Choroid plexus epithelial cell (primary cell): Measurements from ENCODE around the gene ERVK3-1.

Source experiments
- DNase-seq: peaks from one replicate; pipeline ENCODE4 v3.0.0-alpha.2; 2010; ENCODE audit warnings: low read depth
- H3K4me3 ChIP-seq: 2 replicates; pipeline ENCODE4 v1.5.1; 2011; ENCODE audit warnings: low read depth, mild to moderate bottlenecking, control low read depth, low read length, moderate library complexity
- TF ChIP-seq, protein P1 (sequence below): conservative IDR thresholded peaks from 2 replicates; pipeline ENCODE4 v1.5.1; 2011; ENCODE audit warnings: low read depth, mild to moderate bottlenecking, control low read depth, inconsistent platforms, low read length, moderate library complexity

The ERVK3-1 gene

DNA sequence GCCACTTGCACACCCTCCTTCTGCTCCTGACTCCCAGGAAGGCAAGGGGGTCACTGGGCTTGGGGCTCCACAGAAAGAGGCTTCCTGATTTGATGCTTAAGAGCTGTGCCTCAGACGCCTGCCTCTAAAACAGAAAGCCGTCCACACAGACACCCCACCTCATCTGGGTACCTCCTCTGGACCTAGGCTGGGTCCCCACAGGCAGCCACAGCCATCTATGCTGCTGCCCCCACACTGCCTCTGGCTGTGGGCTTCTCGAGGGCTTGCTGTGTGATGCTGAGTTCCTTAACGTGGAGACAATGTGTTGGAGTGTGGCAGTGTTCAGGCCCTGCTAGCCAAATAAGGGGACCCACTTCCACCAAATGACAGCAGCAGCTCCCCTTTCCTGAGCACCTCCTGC, 13.1 kb downstream of the ERVK3-1 start:
- no peak overlapping the region for H3K4me3 ChIP-seq
- TF ChIP-seq, protein P1, sequence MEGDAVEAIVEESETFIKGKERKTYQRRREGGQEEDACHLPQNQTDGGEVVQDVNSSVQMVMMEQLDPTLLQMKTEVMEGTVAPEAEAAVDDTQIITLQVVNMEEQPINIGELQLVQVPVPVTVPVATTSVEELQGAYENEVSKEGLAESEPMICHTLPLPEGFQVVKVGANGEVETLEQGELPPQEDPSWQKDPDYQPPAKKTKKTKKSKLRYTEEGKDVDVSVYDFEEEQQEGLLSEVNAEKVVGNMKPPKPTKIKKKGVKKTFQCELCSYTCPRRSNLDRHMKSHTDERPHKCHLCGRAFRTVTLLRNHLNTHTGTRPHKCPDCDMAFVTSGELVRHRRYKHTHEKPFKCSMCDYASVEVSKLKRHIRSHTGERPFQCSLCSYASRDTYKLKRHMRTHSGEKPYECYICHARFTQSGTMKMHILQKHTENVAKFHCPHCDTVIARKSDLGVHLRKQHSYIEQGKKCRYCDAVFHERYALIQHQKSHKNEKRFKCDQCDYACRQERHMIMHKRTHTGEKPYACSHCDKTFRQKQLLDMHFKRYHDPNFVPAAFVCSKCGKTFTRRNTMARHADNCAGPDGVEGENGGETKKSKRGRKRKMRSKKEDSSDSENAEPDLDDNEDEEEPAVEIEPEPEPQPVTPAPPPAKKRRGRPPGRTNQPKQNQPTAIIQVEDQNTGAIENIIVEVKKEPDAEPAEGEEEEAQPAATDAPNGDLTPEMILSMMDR = no peak
- no peak for DNase-seq

DNA sequence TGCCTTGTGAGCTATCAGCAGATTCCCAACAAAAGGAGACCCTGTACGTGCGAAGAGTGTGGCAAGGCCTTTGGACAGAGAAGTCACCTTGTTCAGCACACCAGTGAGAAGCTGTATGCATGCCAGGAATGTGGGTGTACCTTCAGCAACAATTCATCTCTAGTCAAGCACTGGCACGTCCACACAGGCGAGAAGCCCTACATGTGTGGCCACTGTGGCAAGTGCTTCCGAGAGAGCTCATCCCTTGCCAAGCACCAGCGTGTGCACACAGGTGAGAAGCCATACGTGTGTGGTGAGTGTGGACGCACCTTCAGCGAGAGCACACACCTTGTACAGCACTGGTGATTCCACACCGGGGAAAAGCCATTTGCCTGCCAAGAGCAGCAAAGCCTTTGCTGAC, 14.1 kb downstream of the ERVK3-1 start:
- TF ChIP-seq, protein P1 = no peak
- H3K4me3 ChIP-seq = no peak overlapping the region
- no peak for DNase-seq

DNA sequence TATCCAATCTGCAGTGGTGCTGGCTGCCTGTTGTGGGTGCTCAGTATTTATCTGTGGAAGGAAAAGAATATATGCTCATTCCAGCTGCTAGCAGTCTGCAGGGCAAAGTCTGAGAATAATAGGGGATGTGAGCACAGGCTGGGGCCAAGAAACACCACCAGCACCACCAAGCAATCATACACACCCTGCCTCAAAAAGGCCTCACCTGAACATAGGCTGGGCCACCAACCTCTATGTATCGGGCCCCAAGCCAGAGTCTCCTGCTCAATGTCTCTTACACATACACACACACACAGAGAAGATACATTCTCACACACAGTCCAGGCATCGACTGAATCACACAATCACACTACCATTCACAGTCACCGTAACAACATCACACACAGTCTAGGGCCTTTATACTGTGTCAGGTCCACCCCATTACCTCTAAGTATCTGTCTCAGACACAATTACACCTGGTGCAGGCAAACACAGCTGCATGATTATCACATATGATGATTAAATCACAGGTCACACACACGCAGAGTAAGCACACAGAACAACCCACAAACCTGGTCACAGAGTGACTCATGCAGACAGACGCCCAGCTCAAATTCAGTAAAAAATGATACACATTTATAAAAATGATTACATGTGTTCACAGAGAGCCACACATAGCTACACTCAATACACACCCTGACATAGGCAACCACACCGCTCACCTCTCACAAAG, 20.3 kb downstream of the ERVK3-1 start:
- TF ChIP-seq, protein P1 = no peak
- DNase-seq = peak; percentile 25
- peak overlapping the region; percentile 98 for H3K4me3 ChIP-seq

DNA sequence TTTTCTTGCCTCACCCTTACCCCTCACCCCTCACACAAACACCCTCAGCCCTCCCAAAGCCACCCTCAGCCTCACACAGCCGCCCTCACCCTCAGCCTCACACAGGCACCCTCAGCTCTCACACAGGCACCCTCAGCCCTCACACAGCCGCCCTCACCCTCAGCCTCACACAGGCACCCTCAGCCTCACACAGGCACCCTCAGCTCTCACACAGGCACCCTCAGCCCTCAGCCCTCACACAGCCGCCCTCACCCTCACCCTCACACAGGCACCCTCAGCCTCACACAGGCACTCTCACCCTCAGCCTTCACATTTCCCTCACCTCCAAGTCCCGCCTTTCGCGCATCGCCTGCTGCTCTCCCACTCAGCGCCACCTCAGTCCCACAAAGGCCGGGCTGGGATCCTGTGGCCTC, 21.3 kb downstream of the ERVK3-1 start:
- no peak for DNase-seq
- peak overlapping the region; percentile 98 for H3K4me3 ChIP-seq
- TF ChIP-seq, protein P1 = no peak

DNA sequence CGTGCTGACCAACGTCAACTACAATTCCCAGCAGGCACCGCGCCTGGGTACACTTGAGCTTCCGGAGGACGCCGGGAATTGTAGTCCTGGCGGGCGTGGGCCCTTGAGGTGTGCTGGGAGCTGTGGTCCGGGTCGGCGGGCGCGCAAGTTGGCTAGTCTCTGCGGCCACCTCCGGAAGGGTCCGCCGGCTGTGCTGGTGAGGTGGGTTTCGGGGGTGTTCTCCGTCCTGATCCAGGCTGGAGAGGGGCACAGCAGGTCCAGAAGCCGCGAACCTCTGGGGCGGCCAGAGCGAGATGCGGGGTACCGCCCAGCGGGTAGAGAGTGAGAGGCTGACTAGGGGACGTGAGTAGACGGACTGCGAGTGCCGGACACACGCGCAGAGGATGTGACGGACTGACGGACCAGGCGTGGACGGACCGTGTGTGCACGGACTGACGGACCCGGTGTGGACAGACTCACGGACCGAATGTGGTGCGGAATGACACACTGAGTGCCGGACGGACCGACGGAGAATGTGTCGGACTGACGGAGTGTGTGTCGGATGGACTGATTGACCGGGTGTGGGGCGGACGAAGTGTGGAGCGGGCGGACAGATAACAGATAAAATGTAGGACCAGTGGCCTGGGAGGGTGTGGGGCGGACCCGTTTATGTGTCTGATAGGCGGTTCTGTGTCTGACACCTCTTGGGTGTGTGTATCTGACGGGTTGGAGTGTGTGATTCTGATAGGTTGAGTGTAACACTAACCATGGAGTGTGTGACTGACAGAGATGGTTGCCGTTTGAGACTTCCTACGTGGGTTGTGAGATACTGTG, 21.9 kb downstream of the ERVK3-1 start, which contains the start of gene ZSCAN22:
Gene ZSCAN22, plus strand, starts transcription at position 81 of the 813 bp plus-strand sequence. CDS start 7,809 bp downstream, outside the sequence.
- TF ChIP-seq, protein P1 = no peak
- peak; percentile 97 for DNase-seq
- H3K4me3 ChIP-seq = peak within 1 kb of the TSS; percentile 98

DNA sequence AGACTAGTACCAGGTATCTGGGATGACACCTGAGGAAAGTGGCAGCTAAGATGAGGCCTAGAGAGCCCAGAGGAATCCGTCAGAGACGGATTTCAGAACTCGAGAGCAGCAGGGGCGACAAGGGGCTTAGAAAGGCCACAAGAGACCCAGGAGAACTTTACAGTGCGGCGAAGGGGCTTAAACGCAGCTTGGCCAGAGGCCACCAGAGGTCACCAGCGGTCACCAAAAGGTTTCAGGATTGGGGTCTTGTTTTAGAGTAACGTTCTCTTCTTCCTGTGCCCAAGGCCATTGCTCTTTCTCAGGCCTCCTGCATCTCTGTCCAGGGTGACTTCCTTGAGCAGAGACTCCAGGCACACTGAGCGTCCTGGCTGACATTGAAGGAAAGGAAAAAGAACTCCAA, 23.8 kb downstream of the ERVK3-1 start:
- TF ChIP-seq, protein P1 = no peak
- H3K4me3 ChIP-seq = no peak overlapping the region
- DNase-seq = no peak
